GM12801 (cell line): ENCODE data around the gene ZNF740.

Experiments
- TF ChIP-seq, protein P1 (sequence below): IDR thresholded peaks from one replicate; pipeline ENCODE4 v1.5.1; 2011; ENCODE audit warnings: control low read depth; ENCODE audit not compliant: insufficient read length; ENCODE audit errors: extremely low read depth

ZNF740 gene

GRCh38 chr12:53186745-53187144 lies 6.2 kb downstream of the ZNF740 start:
- TF ChIP-seq, protein P1, sequence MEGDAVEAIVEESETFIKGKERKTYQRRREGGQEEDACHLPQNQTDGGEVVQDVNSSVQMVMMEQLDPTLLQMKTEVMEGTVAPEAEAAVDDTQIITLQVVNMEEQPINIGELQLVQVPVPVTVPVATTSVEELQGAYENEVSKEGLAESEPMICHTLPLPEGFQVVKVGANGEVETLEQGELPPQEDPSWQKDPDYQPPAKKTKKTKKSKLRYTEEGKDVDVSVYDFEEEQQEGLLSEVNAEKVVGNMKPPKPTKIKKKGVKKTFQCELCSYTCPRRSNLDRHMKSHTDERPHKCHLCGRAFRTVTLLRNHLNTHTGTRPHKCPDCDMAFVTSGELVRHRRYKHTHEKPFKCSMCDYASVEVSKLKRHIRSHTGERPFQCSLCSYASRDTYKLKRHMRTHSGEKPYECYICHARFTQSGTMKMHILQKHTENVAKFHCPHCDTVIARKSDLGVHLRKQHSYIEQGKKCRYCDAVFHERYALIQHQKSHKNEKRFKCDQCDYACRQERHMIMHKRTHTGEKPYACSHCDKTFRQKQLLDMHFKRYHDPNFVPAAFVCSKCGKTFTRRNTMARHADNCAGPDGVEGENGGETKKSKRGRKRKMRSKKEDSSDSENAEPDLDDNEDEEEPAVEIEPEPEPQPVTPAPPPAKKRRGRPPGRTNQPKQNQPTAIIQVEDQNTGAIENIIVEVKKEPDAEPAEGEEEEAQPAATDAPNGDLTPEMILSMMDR, result no peak

DNA sequence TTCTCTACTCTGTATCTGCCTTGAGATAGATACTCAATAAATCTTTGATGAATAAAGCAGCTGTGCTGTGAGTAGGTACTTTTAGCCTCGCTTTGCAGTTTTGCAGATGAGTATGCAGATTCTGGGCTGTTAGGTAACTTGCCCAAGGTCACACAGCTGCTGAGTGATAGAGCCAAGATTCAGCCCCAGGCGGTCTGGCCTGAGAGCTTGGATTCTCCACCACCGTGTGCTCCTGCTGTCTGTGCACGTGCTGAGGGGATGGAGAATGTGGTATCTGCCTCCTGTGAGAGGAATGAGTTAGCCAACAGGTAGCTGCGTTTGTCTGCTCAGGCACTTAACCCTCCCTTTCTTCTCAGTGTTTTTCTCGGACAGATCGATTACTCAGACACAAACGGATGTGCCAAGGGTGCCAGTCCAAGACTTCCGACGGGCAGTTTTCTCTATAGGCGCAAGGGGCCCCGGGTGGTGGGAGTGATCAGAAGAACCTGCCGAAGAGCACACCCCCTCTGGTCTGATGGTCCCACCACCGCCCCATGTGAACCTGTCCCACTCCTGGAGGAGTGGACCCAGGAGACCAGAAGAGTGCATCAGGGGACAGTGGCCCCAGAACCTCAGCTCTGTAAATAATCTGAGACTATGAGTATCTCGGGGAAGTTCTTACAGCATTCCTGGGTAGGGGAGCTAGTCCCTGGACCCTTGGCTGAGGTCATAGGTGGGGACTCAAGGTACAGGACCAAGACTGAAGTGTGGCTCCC lies 6.8 kb downstream of the ZNF740 start:
- TF ChIP-seq, protein P1, result no peak

GRCh38 chr12:53190108-53190729 lies 9.7 kb downstream of the ZNF740 start:
- TF ChIP-seq, protein P1, result peak; percentile 7

GRCh38 chr12:53191096-53191884 lies 10.8 kb downstream of the ZNF740 start:
- TF ChIP-seq, protein P1, result no peak

GRCh38 chr12:53191885-53192530 lies 11.5 kb downstream of the ZNF740 start:
- TF ChIP-seq, protein P1, result no peak

GRCh38 chr12:53192531-53193021 lies 12.1 kb downstream of the ZNF740 start:
- TF ChIP-seq, protein P1, result no peak

DNA sequence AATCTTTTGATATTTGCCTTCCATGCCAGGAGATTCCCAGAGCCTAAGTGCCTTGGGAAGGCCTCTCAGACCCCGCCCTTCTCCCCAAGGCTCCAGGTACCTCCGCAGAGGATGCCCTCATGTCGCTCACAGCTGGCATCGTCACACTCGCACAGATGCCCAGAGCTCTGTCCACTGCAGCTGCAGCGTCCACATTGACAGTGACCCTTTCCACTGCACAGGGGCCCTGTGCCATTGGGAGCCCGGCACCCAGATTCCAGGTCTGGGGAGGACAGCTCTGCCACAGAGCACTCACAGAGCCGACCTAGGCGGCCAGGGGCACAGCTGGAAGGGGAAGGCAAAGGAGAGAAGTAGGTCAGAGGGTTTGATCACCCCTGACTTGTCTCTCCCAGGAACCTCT lies 12.5 kb downstream of the ZNF740 start:
- TF ChIP-seq, protein P1, result no peak
